H9 (cell line): ENCODE measurements around the gene LKAAEAR1. TPM values are rescaled to one million over a fixed set of nuclear protein-coding genes. Genes with fewer than 3 reads are reported as not detected.

Source experiments
- DNase-seq: peaks from one replicate; pipeline ENCODE4 v3.0.0-alpha.2; 2017
- H2AFZ ChIP-seq: one replicate; pipeline ENCODE4 v1.6.1; 2013; ENCODE audit warnings: mild to moderate bottlenecking, low read length, control low read depth, moderate library complexity
- H2AK5ac ChIP-seq: 2 replicates; pipeline ENCODE4 v1.6.1; 2013; ENCODE audit warnings: low read length, control low read depth, mixed read lengths; ENCODE audit not compliant: insufficient read length
- H2BK120ac ChIP-seq: one replicate; pipeline ENCODE4 v1.6.1; 2013; ENCODE audit warnings: low read depth, mild to moderate bottlenecking, low read length, control low read depth, inconsistent platforms; ENCODE audit not compliant: poor library complexity, severe bottlenecking
- H2BK12ac ChIP-seq: 2 replicates; pipeline ENCODE4 v1.6.1; 2013; ENCODE audit warnings: low read length, control low read depth, mixed read lengths, low read depth; ENCODE audit not compliant: insufficient read length
- H2BK15ac ChIP-seq: 2 replicates; pipeline ENCODE4 v1.6.1; 2013; ENCODE audit warnings: low read depth, low read length, control low read depth
- H2BK20ac ChIP-seq: one replicate; pipeline ENCODE4 v1.6.1; 2013; ENCODE audit warnings: low read depth, mild to moderate bottlenecking, low read length, control low read depth, inconsistent platforms; ENCODE audit not compliant: poor library complexity, severe bottlenecking
- H2BK5ac ChIP-seq: 2 replicates; pipeline ENCODE4 v1.6.1; 2013; ENCODE audit warnings: low read length, control low read depth, mixed read lengths; ENCODE audit not compliant: insufficient read length
- H3K14ac ChIP-seq: 2 replicates; pipeline ENCODE4 v1.6.1; 2013; ENCODE audit warnings: low read length, control low read depth; ENCODE audit not compliant: insufficient read depth
- H3K18ac ChIP-seq: 2 replicates; pipeline ENCODE4 v1.6.1; 2013; ENCODE audit warnings: low read depth, mild to moderate bottlenecking, mixed read lengths, low read length, control low read depth; ENCODE audit not compliant: insufficient read length
- H3K23ac ChIP-seq: 2 replicates; pipeline ENCODE4 v1.6.1; 2013; ENCODE audit warnings: low read length, control low read depth, mixed read lengths, low read depth; ENCODE audit not compliant: insufficient read length
- H3K23me2 ChIP-seq: 2 replicates; pipeline ENCODE4 v1.6.1; 2013; ENCODE audit warnings: low read depth, mild to moderate bottlenecking, mixed read lengths, low read length, control low read depth; ENCODE audit not compliant: insufficient read length, poor library complexity, severe bottlenecking
- H3K27ac ChIP-seq: 2 replicates; pipeline ENCODE4 v1.5.1; 2013; ENCODE audit warnings: low read length, control low read depth, mixed read lengths, low read depth; ENCODE audit not compliant: insufficient read length
- H3K27me3 ChIP-seq: 2 replicates; pipeline ENCODE4 v1.6.1; 2013; ENCODE audit warnings: low read length, control low read depth, inconsistent platforms; ENCODE audit not compliant: insufficient read depth
- H3K4ac ChIP-seq: 2 replicates; pipeline ENCODE4 v1.6.1; 2013; ENCODE audit warnings: low read depth, mild to moderate bottlenecking, control low read depth, inconsistent platforms, low read length, moderate library complexity
- H3K4me1 ChIP-seq: 2 replicates; pipeline ENCODE4 v1.6.1; 2013; ENCODE audit warnings: low read length, control low read depth, inconsistent platforms; ENCODE audit not compliant: insufficient read depth
- H3K4me2 ChIP-seq: 2 replicates; pipeline ENCODE4 v1.6.1; 2013; ENCODE audit warnings: low read length, control low read depth, mixed read lengths; ENCODE audit not compliant: insufficient read length, insufficient read depth
- H3K56ac ChIP-seq: 2 replicates; pipeline ENCODE4 v1.6.1; 2013; ENCODE audit warnings: low read depth, mild to moderate bottlenecking, mixed read lengths, low read length, control low read depth; ENCODE audit not compliant: insufficient read length
- H3K79me1 ChIP-seq: 2 replicates; pipeline ENCODE4 v1.6.1; 2013; ENCODE audit warnings: low read depth, mild to moderate bottlenecking, moderate library complexity, low read length, control low read depth, inconsistent platforms; ENCODE audit not compliant: insufficient read depth, poor library complexity, severe bottlenecking
- H3K79me2 ChIP-seq: 2 replicates; pipeline ENCODE4 v1.6.1; 2013; ENCODE audit warnings: low read length, control low read depth, inconsistent platforms; ENCODE audit not compliant: insufficient read depth
- H3K9ac ChIP-seq: 2 replicates; pipeline ENCODE4 v1.6.1; 2013; ENCODE audit warnings: low read length, control low read depth, mixed read lengths; ENCODE audit not compliant: insufficient read length; ENCODE audit errors: extremely low read depth
- H3K9me3 ChIP-seq: one replicate; pipeline ENCODE4 v1.6.1; 2013; ENCODE audit warnings: low read depth, low read length, inconsistent platforms; ENCODE audit not compliant: control insufficient read depth
- H3T11ph ChIP-seq: one replicate; pipeline ENCODE4 v1.6.1; 2013; ENCODE audit warnings: mild to moderate bottlenecking, low read length, control low read depth, inconsistent platforms
- H4K20me1 ChIP-seq: one replicate; pipeline ENCODE4 v1.6.1; 2013; ENCODE audit not compliant: control insufficient read depth, insufficient read length, insufficient read depth
- H4K5ac ChIP-seq: 2 replicates; pipeline ENCODE4 v1.6.1; 2013; ENCODE audit warnings: low read depth, mild to moderate bottlenecking, mixed read lengths, low read length, control low read depth; ENCODE audit not compliant: insufficient read length
- H4K8ac ChIP-seq: replicated peaks from 2 replicates; pipeline ENCODE4 v1.6.1; 2013; ENCODE audit warnings: low read length, control low read depth, mixed read lengths, low read depth; ENCODE audit not compliant: insufficient read length
- H4K91ac ChIP-seq: 2 replicates; pipeline ENCODE4 v1.6.1; 2013; ENCODE audit warnings: low read depth, mild to moderate bottlenecking, moderate library complexity, mixed read lengths, low read length, control low read depth; ENCODE audit not compliant: insufficient read length
- H3K27ac Mint-ChIP-seq, 3 experiments: 2 replicates in 2 of 3; 3 replicates in 1 of 3; pipeline ENCODE4 v1.8.0; 2020 to 2021; ENCODE audit warnings: mixed read lengths in 3 of 3, mild to moderate bottlenecking in 1 of 3, moderate library complexity in 1 of 3
- H3K27me3 Mint-ChIP-seq: 2 replicates; pipeline ENCODE4 v1.8.0; 2021; ENCODE audit warnings: low read depth, mild to moderate bottlenecking, moderate library complexity, mixed read lengths
- H3K36me3 Mint-ChIP-seq, 3 experiments: 2 replicates in 2 of 3; 3 replicates in 1 of 3; pipeline ENCODE4 v1.8.0; 2020 to 2021; ENCODE audit warnings: low read depth in 3 of 3, mixed read lengths in 3 of 3; ENCODE audit not compliant: insufficient read depth in 1 of 3
- H3K4me1 Mint-ChIP-seq, 2 experiments: 2 replicates each; pipeline ENCODE4 v1.8.0; 2020; ENCODE audit warnings: mixed read lengths in 2 of 2
- H3K4me3 Mint-ChIP-seq, 2 experiments: 2 replicates in 1 of 2; 3 replicates in 1 of 2; pipeline ENCODE4 v1.8.0; 2020 to 2021; ENCODE audit warnings: mild to moderate bottlenecking in 2 of 2, mixed read lengths in 2 of 2, moderate library complexity in 1 of 2
- H3K9me3 Mint-ChIP-seq, 2 experiments: 2 replicates in 1 of 2; 3 replicates in 1 of 2; pipeline ENCODE4 v1.8.0; 2020; ENCODE audit warnings: mild to moderate bottlenecking in 2 of 2, mixed read lengths in 2 of 2, moderate library complexity in 1 of 2
- CTCF ChIP-seq: fragments of 200-600 bp; sonication (generic); conservative IDR thresholded peaks from 3 replicates; pipeline ENCODE4 v1.8.0; 2021; ENCODE audit warnings: antibody characterized with exemption, mild to moderate bottlenecking
- WGBS: extraction: QIAGEN DNeasy Blood & Tissue Kit; methylation state at CpG from one replicate; pipeline ENCODE4 v1.1.7; 2013; ENCODE audit warnings: missing lambda C conversion rate, low lambda C conversion rate, mixed read lengths; ENCODE audit not compliant: insufficient read length; ENCODE audit errors: extremely low coverage; 5-methylcytosine and 5-hydroxymethylcytosine counted together
- total RNA-seq: library from RNA; stranded (reverse); gene quantifications from 2 replicates; pipeline ENCODE4 v1.2.1, GENCODE V29; 2021

LKAAEAR1 gene
- total RNA-seq, 1 experiment from 2014 or later = 0.39 TPM

- no peak overlapping the region for H3T11ph ChIP-seq
- H3K27ac ChIP-seq = no peak overlapping the region
- TF ChIP-seq CTCF = no peak
- H3K9me3 Mint-ChIP-seq = no peaks in the 10 kb centered on the region; a peak in 1 of 5 replicates
- H3K14ac ChIP-seq = no peak overlapping the region
- no peaks in the 10 kb centered on the region for H3K9me3 ChIP-seq
- no peaks in the 10 kb centered on the region for H3K79me1 ChIP-seq
- H2BK15ac ChIP-seq = no peak overlapping the region
- H3K4me1 ChIP-seq = no peaks in the 10 kb centered on the region
- no peak overlapping the region for H4K91ac ChIP-seq
- no peak overlapping the region for H3K9ac ChIP-seq
- H3K23ac ChIP-seq = no peak overlapping the region
- no peaks in the 10 kb centered on the region for H3K79me2 ChIP-seq
- H2BK5ac ChIP-seq = no peak overlapping the region
- WGBS = no CpG with 5 or more reads among the region's 21 CpGs
- no peak overlapping the region for H4K8ac ChIP-seq
- H2BK20ac ChIP-seq = no peak overlapping the region
- no peak overlapping the region for H3K4me2 ChIP-seq
- H3K4me1 Mint-ChIP-seq = peaks cover 4 to 5% of the 10 kb centered on the region in 2 experiments; a peak in 3 of 4 replicates
- no peak overlapping the region for H3K4ac ChIP-seq
- peak overlapping the region in 1 of 2 experiments; percentile 24; a peak in 1 of 5 replicates for H3K4me3 Mint-ChIP-seq
- H3K27ac Mint-ChIP-seq = no peak overlapping the region; a peak in 1 of 7 replicates
- no peak overlapping the region for H4K5ac ChIP-seq
- no peaks in the 10 kb centered on the region for H3K23me2 ChIP-seq
- no peaks in the 10 kb centered on the region for H3K36me3 Mint-ChIP-seq
- no peaks in the 10 kb centered on the region for H3K27me3 ChIP-seq
- H2AFZ ChIP-seq = no peak overlapping the region
- peaks cover 3% of the 10 kb centered on the region for H4K20me1 ChIP-seq
- H3K56ac ChIP-seq = no peak overlapping the region
- no peak overlapping the region for H3K18ac ChIP-seq
- no peak overlapping the region for H2BK12ac ChIP-seq
- H3K27me3 Mint-ChIP-seq = 0 out of 2 replicates have a peak, but pooled peaks cover 2% of the 10 kb centered on the region
- H2AK5ac ChIP-seq = no peak overlapping the region
- H2BK120ac ChIP-seq = no peak overlapping the region
- no peak for DNase-seq
Measured at GRCh38 chr20:64116016-64116415, 31.8 kb upstream of the LKAAEAR1 start.
